GM12878 (cell line): ENCODE data around the gene XPO6.

ENCODE experiments used
- ESRRA ChIP-seq: IDR thresholded peaks from 2 replicates; pipeline ENCODE4 v1.6.1; 2012; ENCODE audit warnings: mild to moderate bottlenecking, low read length, improper control_type of control experiment
- MXI1 ChIP-seq: fragments of 150-350 bp; IDR thresholded peaks from 2 replicates; pipeline ENCODE4 v1.6.1; 2011; ENCODE audit warnings: low read depth, mild to moderate bottlenecking, inconsistent platforms, low read length, improper control_type of control experiment
- POLR2AphosphoS5 ChIP-seq: IDR thresholded peaks from 2 replicates; pipeline ENCODE4 v1.6.1; 2011; ENCODE audit warnings: mild to moderate bottlenecking, low read length, inconsistent platforms
- POU2F2 ChIP-seq: IDR thresholded peaks from 3 replicates; pipeline ENCODE4 v1.6.1; 2011; ENCODE audit warnings: low read depth, mild to moderate bottlenecking, low read length, borderline replicate concordance
- SMARCA5 ChIP-seq: fragments of 450-650 bp; IDR thresholded peaks from 2 replicates; pipeline ENCODE4 v1.6.1; 2017; ENCODE audit warnings: mild to moderate bottlenecking

DNA sequence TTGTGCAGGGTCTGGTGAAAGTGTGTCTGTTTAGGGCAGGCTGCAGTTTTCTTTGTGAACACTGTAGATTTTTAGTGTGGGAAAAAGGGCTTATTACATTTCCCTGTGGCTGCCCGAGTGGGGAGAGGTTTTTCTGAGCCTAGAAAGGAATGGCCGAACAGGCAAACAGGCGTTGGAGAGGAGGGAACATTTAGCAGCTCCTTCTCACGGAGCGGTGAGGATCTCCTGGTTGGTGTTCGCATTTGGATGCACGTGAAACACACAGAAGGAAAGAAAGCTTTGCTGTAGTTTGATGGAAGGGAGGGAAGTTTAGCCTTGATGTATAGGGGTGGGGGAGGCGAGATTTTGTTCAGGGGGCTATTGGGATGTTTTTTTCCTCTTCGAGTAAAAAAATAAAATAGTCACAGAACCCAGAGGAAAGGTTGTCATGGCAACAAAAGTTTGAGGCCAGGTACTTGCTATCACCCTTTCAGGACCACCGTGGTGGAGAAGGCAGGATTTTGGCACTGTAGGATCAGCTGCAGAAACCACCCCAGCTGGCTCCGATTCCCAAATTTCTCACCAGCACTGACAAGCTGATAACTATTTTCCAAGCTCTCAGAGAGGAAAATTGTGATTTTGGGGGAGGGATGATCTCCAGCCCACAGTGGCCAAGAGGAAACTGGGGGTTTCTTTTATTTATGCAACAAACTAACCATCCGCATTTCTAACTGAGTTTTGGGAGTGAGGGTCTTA is 151.8 kb downstream of the XPO6 start:
- TF ChIP-seq SMARCA5 (no peak), ESRRA (no peak), POLR2AphosphoS5 (no peak), MXI1 (no peak), POU2F2 (no peak)
